HG03571 (cell line): Measurements from ENCODE around the gene DLEU7.

Experiments used
- ATAC-seq: cut with Tn5 transposase; IDR thresholded peaks from one replicate; pipeline ENCODE4 v1.9.1; 2021; ENCODE audit not compliant: unreplicated experiment

Gene DLEU7

DNA sequence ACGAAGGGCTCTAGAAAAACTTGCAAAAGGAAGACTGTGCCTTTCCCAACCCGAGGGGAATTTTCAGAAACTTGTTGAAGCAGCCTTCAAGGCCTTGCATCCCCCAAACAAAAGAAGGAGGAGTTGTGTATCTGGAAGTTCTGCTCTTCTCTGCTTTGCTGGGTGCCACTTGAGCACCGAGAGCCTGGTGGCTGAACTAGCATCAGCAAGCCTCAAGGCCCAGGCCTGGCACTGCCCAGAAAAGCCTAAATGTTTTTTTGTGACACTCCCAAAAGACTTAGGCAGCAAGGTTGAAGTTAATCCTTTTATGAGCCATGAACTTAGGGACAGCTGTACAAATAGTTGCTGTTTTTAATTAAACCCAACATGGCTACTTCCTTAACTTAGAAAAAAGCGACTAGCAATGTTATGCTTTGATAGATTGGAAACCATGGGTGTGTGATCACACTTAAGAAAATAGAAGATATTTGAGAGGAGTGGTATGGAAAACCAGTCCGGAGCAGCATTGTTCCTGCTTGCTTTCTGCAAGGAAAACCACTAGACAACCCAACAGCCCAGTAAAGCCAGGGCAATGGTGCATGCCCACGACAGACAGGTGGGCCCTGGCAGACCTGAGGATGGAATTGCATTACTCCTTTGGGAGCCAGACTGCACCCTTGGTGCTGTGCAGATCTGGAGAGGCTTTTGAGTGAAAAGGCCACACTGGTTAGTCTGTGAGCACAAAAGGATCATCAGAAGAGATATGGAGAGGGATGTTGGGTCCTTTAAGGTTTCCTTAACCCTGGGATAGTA is 788 bp upstream of the DLEU7 start:
- ATAC-seq = no peak

DNA sequence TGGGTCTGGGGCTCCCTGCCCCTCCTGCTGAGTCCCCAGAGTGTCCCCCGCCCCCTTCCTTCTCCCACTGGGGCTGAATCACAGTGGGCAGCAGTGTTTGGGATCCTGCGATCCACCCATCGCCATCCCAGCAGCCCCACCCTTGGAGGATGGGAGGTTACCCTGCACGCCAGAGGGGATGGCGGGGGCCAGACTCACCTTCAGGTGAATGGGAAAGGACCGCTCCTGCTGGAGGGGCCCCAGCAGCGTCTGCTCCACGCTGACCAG is 569 bp downstream of the DLEU7 start:
- ATAC-seq = no peak

DNA sequence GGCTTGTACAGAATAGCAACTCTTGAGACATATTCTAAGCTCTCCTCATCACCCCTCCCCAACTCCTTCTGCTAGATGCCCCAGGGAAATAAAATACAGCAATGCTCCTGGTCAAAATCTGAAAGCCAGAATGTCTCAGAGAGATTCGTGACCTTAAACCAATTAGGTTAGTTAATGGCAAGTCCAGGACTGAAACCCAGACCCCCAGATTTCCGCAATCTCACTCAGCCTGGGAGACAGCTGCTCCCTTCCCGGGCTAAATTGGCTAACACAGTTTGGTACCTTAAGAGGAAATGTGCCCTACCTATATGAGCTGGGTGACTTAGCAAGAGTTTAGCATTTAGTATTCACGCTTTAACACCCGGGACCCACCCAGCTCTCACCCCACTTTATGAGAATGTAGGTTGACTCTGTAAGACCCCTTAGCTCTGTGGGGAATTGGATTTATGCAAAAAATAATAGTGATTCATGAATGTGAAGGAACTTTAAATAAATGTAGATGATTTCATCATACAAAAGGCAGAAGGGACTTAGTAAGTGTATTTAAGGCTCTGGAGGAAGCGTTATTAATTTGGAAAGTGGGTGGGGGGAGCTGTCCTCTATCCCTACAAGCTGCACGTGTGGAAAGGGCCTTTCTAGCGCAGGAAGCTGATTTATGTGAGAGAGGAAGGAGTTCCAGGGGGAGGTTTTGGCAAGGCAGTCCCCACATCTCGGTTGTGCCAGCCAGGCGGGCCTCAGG is 1.1 kb downstream of the DLEU7 start:
- no peak for ATAC-seq

DNA sequence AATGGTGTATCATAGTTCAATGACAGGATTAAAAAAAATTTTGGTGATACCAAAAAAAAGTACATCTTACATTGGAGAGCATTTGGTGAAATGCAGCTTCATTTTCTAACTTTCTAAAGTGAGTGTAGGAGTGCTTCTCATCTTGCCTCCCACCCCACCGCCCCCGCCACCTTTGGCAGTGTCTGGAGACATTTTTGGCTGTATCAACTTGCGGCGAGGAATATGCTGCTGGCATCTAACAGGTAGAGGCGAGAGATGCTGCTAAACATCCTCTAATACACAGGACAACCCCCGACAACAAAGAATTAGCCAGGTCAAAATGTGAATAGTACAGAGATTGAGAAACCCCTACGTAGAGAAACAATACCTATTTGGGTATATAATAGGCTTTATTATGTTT is 1.7 kb downstream of the DLEU7 start:
- no peak for ATAC-seq

DNA sequence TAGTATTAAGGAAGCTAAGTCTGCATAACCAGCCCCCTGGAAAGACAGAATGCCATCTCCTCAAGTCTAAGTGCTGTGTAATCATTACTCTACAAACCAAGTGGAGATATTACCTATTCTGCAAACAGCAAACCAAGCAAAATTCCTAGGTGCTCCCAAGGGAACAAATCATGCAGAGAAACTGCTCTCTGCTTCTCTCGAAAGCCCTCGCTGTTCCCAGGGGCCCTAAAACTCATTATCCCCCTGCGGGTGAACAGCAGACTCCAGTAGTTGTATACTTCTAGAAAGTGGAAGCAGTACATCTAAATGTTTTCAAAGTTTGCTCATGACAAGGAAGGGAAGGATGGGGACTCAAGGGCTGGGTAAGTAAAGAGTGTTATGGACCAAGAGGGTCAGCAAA is 3.2 kb downstream of the DLEU7 start:
- no peak for ATAC-seq

DNA sequence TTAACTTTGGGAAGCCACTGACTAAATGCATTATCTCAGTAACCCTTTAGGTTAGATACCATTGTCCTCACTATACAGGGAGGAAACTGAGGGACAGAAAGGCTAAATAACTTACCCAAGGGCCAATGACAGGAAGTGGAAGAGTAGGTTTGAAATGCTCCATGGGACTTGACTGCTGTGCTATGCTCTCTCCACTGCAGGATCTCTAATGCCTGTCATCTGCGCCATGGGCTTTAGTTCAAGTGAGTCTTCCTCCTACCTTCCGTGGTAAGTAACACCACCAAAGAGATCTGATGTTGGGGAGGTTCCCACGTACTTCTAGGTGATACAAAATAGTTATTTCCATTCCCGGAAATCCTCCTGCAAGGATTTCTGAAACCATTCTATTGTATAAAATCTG is 3.7 kb downstream of the DLEU7 start:
- no peak for ATAC-seq

DNA sequence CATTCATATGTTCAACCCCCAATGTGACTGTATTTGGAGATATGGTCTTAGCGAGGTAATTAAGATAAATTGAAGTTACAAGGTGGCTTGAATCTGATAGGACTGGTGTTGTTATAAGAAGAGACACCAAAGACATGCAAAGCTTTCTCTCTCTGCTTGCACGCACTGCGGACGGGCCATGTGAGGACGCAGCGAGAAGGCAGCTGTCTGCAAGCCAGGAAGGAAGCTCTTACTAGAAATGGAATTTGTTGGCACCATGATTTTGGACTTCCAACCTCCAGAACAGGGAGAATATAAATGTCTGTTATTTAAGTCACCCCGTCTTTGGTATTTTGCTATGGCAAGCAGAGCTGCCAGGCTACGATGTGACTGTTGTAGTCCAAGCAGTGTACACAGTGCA is 4.8 kb downstream of the DLEU7 start:
- no peak for ATAC-seq

DNA sequence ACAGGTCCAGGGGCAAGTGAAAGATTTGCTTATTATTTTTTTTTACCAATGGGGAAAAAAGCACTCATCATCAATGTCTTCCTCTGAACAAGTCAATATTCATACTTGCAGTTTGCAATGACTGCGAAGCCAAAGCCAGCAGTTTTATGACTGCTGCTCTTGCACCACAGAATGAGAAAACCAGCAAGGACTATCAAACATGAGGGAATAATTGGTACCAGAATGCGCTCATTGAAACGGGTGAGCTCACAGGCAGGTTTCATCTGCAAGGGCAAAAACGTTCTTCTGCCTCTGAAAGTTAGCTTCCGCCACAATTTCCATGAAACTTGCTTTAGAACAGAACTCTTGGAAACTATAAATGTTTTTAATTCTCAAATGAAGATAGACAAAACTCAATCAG is 5.5 kb downstream of the DLEU7 start:
- no peak for ATAC-seq

DNA sequence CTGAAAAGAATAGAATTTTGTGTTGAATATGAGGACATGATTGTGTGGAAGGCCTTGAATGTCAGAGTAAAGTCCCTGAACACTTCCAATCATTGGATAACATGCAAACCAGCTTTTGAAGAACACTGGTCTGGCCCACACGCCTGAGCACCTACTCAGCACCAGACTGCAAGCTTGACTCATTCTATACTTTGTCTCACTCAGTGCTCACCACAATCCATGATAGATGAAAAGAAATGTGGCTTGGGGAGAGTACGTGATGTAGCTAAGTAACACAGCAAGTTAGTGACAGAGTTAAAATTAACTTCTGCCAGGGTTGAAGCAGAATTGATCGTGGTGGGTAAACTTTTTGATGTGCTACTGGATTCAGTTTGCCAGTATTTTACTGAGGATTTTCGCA is 12.0 kb downstream of the DLEU7 start:
- ATAC-seq = no peak

DNA sequence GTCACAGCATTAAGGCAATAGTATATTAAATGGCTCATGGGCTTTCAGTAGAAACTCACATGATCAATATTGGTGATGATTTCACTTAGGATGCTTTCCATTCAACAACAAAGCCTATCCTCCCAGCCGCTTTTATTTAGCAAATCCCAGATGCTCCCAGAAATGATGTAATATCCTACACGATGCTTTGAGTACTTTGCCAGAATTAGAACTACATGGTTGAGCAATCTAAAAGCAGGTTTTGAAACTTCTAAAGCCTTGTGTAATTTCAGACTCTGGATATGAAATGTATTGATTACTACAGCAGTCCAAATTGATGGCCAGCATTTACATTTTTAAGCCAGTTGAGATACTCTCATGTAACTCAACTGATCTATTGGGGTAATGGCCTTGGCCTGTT is 13.6 kb downstream of the DLEU7 start:
- ATAC-seq = no peak

DNA sequence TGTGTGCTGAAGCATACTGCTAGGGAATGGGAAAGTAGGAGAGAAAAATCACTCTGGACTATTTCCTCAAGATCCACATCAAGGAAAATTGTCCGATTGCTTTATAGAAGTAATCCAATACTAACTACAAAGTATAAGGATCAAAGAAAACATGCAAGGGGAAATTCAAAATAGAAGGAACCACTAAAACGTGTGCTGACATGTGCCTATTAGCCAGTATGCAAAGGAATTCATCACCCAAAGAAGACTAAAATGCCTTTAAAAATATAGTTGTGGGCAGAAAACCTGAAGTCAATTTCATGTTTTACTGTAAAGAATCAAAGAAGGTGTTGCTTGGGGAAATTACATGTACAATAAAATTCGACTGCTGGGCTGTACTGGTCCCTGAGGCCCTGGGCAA is 14.3 kb downstream of the DLEU7 start:
- ATAC-seq = no peak

DNA sequence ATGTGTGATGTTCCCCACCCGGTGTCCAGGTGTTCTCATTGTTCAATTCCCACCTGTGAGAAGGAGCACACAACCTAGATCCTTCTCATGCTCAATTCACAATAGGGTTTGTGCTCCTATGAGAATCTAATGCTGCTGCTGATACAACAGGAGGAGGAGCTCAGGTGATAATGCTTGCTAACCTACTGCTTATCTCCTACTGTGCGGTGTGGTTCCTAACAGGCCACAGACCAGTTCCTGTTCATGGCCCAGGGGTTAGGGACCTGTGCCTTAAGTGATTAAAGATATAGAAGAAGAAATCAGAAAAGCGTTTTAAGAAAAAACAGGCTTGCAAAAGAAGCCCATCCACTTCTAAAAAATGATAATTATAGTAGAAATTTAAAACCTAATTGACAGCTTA is 17.5 kb downstream of the DLEU7 start:
- ATAC-seq = no peak

DNA sequence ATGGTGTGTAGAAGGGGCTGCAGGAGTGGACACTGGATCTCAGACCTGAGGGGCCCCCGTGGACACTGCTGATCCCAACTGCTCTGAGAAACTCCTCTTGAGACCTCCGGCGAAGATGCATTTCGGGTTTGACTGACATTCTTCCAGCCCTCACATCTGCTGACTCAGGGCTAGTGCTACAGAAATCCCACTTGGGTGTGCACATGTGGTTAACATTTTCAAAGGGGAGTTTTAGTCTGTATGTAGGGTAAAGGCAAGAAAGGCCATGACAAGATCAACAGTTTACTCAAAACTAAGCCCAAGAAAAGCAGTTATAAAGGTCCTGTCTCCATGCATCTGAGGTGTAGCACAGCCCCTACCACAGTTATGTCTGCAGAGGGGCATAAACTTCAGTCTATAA is 31.2 kb downstream of the DLEU7 start:
- ATAC-seq = no peak

DNA sequence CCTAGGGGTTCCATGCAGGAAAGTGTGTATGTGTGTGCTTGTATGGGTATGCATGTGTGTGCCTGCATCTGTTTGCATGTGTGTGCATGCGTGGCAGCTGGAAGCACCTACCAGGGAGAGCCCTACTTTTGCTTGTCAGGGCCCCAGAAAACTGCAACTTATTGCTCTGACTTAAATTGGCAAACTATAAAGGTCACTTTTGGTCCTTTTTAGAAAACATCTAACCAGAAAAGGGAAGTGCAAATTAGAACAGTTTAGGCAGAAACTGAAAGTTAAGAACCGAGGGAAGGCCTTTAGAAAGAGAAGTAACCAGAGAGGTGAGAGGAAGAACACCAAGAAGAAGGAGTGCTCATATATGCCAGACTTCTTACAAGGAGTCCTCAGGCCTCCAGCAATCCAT is 32.5 kb downstream of the DLEU7 start:
- peak; percentile 95 for ATAC-seq

DNA sequence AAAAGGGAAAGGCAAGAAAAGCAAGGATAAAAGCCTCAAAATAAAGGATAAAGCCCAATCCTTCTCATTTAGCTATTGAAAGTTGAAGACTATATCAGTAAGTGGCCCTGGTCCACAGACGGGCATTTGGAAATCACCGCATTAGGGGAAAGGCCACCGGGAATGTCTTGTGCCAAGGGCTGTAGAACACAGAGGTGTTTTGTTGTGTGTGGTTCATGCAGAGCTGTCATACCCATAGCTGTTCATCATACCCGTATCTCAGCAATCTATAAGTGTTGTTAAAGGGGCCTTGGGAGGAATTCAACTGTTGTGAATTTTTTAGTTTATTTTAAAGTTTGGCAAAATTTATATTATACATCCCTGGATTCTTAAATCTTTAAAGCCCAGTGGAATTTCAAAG is 33.0 kb downstream of the DLEU7 start:
- ATAC-seq = no peak

DNA sequence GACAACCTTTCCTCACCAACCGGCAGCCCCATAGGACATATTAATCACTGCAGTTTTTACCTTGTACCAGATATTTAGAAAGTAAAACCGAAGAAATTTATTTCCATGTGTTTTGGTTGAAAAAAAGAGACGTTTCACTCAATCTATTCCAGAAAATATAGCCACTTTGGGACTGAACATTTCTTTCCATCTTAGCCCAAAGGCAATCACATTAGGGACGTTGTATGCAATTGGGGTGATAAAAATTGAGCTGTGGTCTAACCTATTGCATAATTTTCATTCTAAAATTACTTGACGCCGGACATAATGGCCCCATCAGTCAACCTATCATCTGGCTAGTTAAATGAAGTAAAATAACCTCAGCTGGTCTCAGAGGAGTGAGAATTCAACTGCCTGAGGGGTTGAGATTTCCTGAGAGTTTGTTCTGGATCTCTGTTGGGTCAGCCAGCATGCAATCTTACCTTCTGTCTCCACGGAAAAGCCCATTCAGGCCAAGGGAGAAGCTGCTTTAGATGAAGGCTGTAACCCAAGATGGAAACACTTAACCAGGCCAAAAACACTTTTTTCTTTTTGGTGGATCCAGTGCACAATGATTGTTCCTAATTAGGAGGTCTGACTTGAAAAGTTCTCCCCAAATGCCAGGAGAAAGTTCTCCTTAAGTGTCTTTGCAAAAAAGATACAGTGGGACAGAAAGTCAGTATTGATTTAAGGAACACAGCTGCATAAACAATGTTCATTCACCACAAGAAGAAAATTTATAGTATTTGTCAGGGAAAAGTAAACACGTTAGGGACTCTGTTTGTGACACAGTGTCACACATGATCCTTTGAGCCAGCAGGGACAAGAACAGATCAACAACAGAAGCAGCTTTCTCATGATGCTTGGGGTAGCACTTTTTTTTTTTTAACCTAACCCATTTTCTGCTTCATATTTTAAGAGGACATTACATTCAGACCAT is 34.1 kb downstream of the DLEU7 start:
- ATAC-seq = no peak

DNA sequence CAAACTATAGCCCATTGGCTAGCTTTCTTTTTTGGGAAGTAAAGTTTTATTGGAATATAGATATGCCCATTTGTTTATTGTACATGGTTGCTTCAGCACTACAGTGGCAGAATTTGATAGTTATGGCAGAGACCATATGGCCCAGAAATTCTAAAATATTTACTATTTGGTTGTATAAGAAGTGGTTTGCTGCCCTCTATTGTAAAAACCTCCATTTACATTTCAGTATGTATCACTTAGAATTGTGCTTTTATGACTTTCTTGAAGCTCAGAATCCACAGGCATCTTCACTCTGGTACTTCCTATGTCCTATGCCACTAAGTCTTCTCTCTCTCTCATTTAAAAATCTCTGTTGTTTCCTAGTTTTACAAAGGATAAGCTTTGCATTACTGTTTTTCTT is 37.7 kb downstream of the DLEU7 start:
- no peak for ATAC-seq

DNA sequence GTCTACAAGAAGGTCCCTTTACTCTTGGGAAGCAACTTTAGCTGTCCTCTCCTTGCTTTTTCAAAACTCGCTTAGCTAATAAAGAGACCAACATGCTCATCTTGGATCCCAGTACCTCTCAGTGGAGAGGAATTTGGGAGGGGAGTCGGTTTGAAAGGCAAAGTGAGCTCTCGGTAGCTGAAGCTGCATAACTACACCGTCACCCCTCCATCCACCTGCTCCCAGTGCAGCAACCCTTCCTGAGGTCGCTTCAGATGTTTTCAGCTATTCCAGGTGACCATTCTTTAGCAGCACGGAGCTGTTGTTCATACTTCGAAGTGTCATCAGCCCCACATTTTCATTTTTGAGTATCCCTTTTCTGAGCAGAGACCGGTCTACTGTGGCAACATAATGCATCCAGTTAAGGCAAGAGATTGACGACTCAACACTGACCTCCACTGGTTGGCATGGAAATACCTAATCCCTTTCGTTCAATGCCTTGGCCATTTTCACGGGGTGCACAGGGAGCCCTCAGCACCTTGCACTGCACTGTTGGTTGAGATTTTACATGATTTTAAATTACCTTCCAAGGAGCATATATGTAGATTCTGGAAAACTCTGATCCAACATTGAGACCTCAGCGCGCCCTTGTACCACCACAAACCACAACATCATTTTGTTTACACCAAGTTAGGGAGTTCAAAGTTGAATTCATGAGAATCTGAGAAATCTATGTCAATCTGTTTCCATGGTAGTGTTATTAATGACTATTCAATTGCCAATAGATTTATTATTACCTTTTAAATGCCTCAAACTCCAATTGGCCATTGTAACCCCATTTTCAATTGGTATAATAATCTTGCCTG is 42.2 kb downstream of the DLEU7 start:
- ATAC-seq = peak; percentile 87

DNA sequence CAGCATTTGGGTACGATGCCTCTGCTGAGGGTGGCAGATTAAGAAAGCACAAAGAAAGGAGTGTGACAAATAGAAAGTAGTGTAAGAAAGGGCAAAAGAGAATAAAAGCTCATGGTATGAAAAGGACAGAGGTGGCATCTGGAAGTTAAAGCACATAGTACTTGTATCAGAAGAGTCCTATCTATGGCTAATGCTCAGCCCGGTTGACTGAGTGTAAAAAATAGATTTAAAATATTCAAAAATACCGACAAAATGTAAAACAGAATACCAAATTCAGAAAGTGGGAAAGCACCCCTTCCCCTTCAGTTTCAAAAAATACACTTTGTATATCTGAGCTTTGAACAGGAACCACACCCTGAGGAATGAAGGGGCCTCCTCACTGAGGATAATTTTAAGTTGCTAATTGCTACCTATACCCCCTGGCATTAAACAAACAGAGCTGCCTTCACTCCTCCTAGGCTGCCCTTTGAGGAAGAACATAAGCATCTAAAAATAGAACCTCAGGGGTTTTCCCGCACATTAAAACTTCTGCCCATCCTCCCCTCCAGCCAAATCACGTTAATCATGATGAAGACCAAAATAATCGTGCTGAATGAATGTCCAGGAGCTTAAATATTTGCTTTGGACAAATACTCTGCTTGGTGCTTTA is 43.3 kb downstream of the DLEU7 start:
- no peak for ATAC-seq

DNA sequence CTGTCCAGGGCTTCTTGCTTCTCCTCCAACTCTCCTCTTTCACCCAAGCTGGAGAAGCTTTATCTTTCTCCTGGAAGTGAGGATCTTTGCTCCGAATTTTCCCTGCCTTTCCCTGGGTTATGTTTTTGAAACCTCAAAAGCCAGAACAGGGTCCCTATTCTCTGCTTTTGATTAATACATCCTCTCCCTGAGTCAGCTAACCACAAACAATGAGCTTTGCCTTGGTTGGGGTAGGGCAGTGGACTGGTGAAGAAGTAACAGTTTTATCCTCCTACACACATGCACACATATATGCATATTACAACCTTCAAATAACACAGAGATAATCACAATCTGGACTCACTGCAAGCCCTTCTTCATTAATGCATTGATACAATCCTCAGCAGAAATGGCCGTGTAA is 44.6 kb downstream of the DLEU7 start:
- no peak for ATAC-seq
